Hematopoietic multipotent progenitor cell (in vitro differentiated cells): ENCODE data around the gene LZIC. TPM values are rescaled to one million over a fixed set of nuclear protein-coding genes. Genes with fewer than 3 reads are reported as not detected.

ENCODE experiments used
- DNase-seq, 3 donors: peaks; one replicate each; pipeline ENCODE4 v3.0.0-alpha.2; 2011 to 2015; ENCODE audit warnings: low read depth in 2 of 3, low spot score in 2 of 3
- small RNA-seq: library from RNA; depleted of rRNA; stranded (forward); fragments of <200 nt; gene quantifications from one replicate; pipeline ENCODE3, GENCODE V24; 2012
- total RNA-seq: library from RNA; depleted of rRNA; stranded (reverse); fragments of >200 nt; gene quantifications from one replicate; pipeline ENCODE4 v1.2.3, GENCODE V29; 2012

The LZIC gene
- total RNA-seq, 1 donor, result 9.4 TPM

DNA sequence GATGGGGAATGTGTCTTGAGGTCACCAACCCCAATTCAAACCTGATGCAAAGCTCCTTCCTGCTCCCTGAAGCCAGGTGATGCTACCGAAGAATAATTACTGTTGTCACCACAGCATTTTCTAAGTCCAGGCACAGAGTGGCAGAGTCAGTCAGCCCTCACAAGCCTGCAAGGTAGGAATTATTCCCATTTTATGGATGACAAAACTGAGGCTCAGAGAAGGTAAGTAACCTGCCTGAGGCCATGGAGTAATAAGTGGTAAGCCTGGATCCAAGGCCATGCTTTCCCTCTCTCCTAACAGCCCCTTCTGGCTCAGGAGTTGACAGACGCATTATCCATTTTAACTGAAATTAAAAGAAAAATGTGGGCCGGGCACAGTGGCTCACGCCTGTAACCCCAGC lies 56.1 kb downstream of the LZIC start:
- no peak for DNase-seq

DNA sequence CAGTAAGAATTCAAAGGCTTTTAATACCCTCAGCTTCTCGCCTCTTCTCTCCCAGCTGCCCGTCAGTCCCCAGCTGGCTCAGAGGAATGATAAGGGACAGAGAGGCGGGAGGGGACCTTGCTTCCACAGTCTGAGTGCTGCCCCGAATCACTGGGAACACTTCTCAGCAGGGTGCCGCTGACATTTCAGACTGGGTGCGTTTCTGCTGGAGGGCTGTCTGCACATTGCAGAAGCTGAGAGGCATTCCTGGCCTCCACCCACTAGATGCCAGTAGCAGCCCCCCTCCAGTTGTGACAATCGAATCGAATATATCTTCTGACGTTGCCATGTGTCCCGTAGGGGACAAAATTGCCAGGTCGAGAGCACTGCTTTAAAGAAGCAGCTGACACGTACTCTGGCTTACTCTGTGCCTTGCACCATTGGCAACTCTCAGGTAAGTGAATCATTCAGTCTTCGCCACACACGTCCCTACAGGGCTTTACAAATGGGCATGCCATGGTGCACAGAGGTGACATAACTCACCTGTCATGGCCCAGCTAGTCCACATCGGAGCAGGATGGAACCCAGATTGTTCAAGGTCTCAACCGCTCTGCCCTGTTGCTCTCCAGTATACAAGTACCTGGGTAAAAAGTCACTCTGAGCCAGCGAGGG lies 57.0 kb downstream of the LZIC start:
- no peak for DNase-seq

DNA sequence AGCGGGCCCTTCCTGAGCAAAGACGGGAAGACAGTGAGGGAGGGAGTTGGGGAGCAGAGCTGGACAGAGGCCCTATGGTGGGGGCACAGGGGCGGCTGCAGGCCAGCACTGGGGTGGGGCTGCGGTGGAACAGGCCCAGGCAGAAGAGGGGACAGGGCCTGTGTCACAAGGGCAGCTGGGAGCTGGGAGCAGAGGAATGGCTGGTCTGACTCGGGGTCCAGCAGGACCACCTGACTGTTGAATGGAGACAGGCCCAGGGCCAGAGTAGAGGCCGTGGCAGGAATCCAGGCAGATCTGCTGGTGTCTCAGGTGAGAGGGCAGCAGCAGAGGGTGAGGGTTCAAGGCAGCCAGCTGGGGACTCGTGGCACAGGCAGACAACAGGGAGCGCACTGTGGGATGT lies 58.4 kb downstream of the LZIC start:
- no peak for DNase-seq

DNA sequence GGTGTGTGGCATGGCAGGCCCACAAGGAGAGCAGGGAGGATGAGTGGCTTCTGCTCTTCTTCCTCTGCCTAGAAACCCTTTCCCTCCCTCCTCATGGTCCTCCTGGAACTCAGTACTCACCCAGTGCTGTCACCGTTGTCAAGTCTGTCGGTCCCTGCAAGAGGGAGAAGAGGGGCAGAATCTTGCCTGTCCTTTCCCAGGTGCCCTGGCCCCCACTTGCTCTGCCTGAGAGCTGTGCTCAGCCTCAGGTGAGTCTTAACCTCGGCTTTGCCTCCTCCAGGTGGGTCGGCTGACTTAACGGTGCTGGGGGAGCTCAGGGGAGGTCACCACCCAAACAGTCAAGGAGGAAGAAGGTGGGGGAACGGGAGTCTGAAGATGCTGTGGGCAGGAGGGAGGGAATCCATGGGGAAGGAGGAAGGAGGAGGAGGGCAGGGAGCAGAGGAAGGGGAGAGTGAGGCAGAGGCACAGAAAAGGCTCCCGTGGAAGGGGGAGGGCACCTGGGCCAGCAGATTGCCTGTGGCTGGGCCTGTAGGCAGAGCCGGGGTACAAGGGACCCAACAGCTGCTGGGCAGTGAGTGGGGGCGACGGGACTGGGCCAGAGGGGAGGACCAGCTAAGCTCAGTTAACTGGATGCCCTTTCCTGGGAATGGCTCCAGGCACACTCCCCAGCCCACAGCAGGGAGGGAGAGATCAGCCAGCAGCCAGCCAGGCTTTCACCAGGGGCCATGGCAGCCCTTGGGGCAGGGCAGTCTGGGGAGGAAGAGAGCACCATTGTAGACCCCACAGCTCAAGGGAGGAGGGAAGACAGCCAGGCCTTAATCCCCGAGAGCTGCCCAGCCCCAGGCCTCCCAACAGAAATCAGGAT lies 59.4 kb downstream of the LZIC start:
- no peak for DNase-seq

DNA sequence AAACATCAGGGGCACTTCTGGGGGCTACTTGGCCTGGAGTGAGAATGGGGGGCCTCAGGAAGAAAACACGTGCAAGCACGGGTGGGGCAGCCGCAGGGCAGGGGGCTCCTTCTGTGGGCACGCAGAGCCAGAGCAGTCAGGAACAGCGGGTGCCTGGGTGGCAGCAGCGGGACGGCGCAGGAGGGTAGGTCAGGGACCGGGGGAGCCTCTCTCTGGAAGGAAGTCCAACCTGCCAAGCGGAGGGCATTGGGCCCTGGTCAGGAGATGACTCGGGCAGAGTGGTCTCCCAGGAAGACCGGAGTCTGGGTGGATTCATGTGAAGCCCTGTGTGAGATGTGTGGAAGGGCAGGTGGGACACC lies 60.3 kb downstream of the LZIC start:
- DNase-seq, result no peak

DNA sequence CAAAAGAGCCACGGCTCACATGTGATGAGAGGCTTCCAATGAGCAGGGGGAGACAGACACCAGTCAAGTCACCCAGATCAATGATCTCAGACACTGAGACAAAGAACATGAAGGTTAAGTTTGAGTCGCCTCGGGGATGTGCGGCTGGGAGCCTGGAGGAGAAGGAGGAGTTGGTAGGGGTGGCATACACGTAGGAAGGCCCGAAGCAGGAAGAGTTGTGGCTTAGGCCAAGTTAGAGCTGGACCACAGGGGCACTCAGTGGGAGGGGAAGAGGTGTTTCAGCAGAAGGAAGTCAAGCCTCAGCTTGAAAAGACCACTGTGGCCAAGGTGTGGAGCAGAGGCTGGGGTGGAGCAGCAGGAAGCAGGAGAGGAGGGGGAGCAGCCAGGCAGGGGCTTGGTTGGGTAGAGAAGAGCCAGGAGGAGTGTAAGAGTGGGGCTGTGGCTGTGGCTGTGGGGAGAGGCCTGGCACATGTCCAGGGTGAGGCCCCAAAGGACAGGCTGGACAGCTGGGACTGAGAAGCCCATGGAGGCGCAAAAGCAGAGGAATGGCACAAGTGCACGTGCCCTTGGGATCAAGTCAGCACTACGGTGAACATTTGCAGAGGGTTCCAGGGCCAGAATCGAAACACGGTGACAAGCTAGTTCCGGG lies 60.8 kb downstream of the LZIC start:
- peak in 1 of 3 donors; percentile 26 for DNase-seq

DNA sequence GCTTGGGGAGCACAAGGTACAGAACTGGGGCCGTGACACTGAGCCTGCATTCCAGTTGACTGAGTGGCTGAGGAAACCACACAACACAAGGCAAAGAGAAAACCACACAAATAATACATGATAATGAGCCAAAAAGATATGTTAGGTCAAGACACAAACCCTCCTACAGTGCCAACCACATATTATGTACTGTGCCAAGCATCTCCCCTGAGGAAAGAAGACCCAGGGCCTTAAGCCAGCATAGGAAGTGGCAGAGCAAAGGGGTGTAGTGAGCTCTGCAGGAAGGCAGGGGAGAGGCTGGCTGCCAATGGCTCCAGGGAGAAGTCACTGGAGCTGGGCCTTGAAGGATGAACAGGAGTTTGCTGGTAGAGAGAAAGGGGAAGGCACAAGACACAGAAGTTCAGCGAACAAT lies 61.3 kb downstream of the LZIC start:
- DNase-seq, result peak in 1 of 3 donors; percentile 20

Small RNA genes lying within 50 kb of the gene (small RNA-seq; reads per million reads assigned to genes)
- 0.27 reads per million for gene MIR5697

Other genes starting within 250 kb of the LZIC start
- gene CLSTN1, start 119.4 kb downstream of the LZIC start, total RNA-seq, result 89.9 TPM
- gene CTNNBIP1, start 33.1 kb downstream of the LZIC start, total RNA-seq, result 36.6 TPM
- gene NMNAT1, start 84 bp upstream of the LZIC start, total RNA-seq, result 5.4 TPM
- not detected for gene RBP7, start 53.8 kb upstream of the LZIC start, total RNA-seq
- 38.5 TPM for gene UBE4B, start 89.6 kb upstream of the LZIC start, total RNA-seq